ENCODE measurements around the gene HTR1E. TPM values are rescaled to one million over a fixed set of nuclear protein-coding genes. Genes with fewer than 3 reads are reported as not detected.

The HTR1E gene
- total and polyA plus RNA-seq, 9 of the 15 experiments (the other 6 are each of a cell fraction or from before 2014, with no cell fraction given) = not detected

DNA sequence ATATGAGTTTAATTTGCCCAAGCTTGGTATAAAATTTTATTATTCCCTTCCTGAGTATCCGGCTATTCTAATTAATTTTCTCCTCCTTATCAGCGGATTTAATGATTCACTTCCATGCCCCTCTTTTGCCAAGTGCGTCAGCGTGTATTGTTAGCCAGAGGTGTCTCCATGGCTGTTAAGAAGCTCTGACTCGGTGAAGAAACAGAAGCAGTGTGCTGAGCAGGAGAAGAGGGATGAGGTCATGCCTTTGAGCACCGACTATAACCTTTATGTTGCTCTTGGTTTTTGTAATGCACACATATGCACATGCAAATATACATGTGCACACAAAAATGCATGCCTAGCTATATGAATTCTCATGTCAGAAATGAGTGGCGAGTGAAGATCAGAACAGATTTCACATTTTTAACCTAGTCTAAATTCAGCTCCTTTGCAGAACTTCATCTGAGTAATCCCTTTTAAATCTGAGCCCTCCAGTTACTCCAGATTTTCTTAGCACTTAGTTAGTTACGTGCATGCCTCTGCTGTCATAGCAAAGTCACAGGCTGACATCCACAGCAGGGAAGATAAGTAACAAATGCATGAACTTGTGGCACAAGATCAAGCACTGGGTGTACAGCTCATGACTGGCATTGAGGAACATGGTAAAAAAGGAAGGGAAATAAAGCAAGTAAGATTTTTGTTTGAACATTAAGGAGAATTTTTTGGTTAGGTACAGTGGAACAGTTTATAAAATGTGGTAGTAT lies 24.3 kb downstream of the HTR1E start:
- POLR2A ChIA-PET = no interaction called here
- CTCF ChIA-PET (ENCODE audit: low intra/inter-chr PET ratio) = no interaction called here
- H3K4me3 ChIP-seq = no peak overlapping the region
- H3K9ac ChIP-seq (ENCODE audit: insufficient read depth in 1 of 2, low read depth in 2 of 2, low read length in 2 of 2) = no peak overlapping the region
- no peaks in the 10 kb centered on the region for H4K20me1 ChIP-seq (replicated peaks; ENCODE audit: control insufficient read depth, insufficient read depth, low read length)
- H3K4me2 ChIP-seq (ENCODE audit: insufficient read depth, low read length) = no peak overlapping the region
- H3K4me1 ChIP-seq (replicated peaks in 1 of 2; ENCODE audit: control insufficient read depth in 2 of 2, insufficient read depth in 2 of 2, low read length in 2 of 2) = no peaks in the 10 kb centered on the region
- FAIRE-seq (no peak), ATAC-seq (no peak), DNase-seq (ENCODE audit: extremely low read depth in 1 of 4, low spot score in 3 of 4) (no peak)
- no peaks in the 10 kb centered on the region for H3K79me2 ChIP-seq (ENCODE audit: control insufficient read depth, insufficient read depth, low read length)
- no peak overlapping the region for H3K27ac ChIP-seq (ENCODE audit: extremely low read depth, low read depth, low read length)
- 2% methylated on average over 8 of the region's 8 CpGs for whole genome bisulfite sequencing (ENCODE audit: insufficient coverage, low coverage, missing lambda C conversion rate)
- no peaks in the 10 kb centered on the region for H3K36me3 ChIP-seq (ENCODE audit: control insufficient read depth, insufficient read depth, low read length)
- intact Hi-C loops (cut with micrococcal nuclease) = no loop called here
- H3K9me3 ChIP-seq (replicated peaks; ENCODE audit: control insufficient read depth, insufficient read depth, low read depth, low read length) = no peaks in the 10 kb centered on the region
- in situ Hi-C loops (cut with MboI) = no loop called here
- H2AFZ ChIP-seq (ENCODE audit: low read depth, low read length) = no peak overlapping the region
- no TSS peak for BruUV-seq (replicated peaks)
- H3K9me1 ChIP-seq (ENCODE audit: control insufficient read depth, insufficient read depth, low read length) = no peaks in the 10 kb centered on the region
- no peaks in the 10 kb centered on the region for H3K27me3 ChIP-seq (ENCODE audit: control insufficient read depth in 2 of 2, insufficient read depth in 2 of 2, low read length in 2 of 2)
- TF ChIP-seq GABPA (tag; conservative IDR thresholded peaks at IDR 0.05; ENCODE audit: low read depth) (no peak), ZNF324 (CRISPR knock-in tag; IDR thresholded peaks at IDR 0.05) (no peak), ZNF766 (CRISPR knock-in tag; conservative IDR thresholded peaks at IDR 0.05) (no peak), STAG1 (CRISPR knock-in tag; IDR thresholded peaks at IDR 0.05; ENCODE audit: borderline replicate concordance) (no peak), MCM7 (IDR thresholded peaks at IDR 0.05) (no peak)
- TF ChIP-seq, protein P1, sequence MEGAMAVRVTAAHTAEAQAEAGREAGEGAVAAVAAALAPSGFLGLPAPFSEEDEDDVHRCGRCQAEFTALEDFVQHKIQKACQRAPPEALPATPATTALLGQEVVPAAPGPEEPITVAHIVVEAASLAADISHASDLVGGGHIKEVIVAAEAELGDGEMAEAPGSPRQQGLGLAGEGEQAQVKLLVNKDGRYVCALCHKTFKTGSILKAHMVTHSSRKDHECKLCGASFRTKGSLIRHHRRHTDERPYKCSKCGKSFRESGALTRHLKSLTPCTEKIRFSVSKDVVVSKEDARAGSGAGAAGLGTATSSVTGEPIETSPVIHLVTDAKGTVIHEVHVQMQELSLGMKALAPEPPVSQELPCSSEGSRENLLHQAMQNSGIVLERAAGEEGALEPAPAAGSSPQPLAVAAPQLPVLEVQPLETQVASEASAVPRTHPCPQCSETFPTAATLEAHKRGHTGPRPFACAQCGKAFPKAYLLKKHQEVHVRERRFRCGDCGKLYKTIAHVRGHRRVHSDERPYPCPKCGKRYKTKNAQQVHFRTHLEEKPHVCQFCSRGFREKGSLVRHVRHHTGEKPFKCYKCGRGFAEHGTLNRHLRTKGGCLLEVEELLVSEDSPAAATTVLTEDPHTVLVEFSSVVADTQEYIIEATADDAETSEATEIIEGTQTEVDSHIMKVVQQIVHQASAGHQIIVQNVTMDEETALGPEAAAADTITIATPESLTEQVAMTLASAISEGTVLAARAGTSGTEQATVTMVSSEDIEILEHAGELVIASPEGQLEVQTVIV (CRISPR knock-in tag; IDR thresholded peaks at IDR 0.05; ENCODE audit: borderline replicate concordance) = no peak
- TF ChIP-seq, protein P2, sequence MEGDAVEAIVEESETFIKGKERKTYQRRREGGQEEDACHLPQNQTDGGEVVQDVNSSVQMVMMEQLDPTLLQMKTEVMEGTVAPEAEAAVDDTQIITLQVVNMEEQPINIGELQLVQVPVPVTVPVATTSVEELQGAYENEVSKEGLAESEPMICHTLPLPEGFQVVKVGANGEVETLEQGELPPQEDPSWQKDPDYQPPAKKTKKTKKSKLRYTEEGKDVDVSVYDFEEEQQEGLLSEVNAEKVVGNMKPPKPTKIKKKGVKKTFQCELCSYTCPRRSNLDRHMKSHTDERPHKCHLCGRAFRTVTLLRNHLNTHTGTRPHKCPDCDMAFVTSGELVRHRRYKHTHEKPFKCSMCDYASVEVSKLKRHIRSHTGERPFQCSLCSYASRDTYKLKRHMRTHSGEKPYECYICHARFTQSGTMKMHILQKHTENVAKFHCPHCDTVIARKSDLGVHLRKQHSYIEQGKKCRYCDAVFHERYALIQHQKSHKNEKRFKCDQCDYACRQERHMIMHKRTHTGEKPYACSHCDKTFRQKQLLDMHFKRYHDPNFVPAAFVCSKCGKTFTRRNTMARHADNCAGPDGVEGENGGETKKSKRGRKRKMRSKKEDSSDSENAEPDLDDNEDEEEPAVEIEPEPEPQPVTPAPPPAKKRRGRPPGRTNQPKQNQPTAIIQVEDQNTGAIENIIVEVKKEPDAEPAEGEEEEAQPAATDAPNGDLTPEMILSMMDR (IDR thresholded peaks at IDR 0.05 in 2 of 3, conservative IDR thresholded peaks at IDR 0.05 in 1 of 3; ENCODE audit: insufficient read depth in 2 of 3, low read depth in 1 of 3, low read length in 3 of 3) = no peak
- TF ChIP-seq, protein P3, sequence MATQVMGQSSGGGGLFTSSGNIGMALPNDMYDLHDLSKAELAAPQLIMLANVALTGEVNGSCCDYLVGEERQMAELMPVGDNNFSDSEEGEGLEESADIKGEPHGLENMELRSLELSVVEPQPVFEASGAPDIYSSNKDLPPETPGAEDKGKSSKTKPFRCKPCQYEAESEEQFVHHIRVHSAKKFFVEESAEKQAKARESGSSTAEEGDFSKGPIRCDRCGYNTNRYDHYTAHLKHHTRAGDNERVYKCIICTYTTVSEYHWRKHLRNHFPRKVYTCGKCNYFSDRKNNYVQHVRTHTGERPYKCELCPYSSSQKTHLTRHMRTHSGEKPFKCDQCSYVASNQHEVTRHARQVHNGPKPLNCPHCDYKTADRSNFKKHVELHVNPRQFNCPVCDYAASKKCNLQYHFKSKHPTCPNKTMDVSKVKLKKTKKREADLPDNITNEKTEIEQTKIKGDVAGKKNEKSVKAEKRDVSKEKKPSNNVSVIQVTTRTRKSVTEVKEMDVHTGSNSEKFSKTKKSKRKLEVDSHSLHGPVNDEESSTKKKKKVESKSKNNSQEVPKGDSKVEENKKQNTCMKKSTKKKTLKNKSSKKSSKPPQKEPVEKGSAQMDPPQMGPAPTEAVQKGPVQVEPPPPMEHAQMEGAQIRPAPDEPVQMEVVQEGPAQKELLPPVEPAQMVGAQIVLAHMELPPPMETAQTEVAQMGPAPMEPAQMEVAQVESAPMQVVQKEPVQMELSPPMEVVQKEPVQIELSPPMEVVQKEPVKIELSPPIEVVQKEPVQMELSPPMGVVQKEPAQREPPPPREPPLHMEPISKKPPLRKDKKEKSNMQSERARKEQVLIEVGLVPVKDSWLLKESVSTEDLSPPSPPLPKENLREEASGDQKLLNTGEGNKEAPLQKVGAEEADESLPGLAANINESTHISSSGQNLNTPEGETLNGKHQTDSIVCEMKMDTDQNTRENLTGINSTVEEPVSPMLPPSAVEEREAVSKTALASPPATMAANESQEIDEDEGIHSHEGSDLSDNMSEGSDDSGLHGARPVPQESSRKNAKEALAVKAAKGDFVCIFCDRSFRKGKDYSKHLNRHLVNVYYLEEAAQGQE (IDR thresholded peaks at IDR 0.05; ENCODE audit: borderline replicate concordance) = no peak
- TF ChIP-seq, protein P3 (CRISPR knock-in tag; IDR thresholded peaks at IDR 0.05; ENCODE audit: low read depth) = no peak
